ENCODE results near the gene MT1G.
"Not testable (repeated sequence)": the region's sequence is repeated elsewhere in the genome, so short reads cannot be mapped to it uniquely, and the experiment has no call there.

MT1G gene

DNA sequence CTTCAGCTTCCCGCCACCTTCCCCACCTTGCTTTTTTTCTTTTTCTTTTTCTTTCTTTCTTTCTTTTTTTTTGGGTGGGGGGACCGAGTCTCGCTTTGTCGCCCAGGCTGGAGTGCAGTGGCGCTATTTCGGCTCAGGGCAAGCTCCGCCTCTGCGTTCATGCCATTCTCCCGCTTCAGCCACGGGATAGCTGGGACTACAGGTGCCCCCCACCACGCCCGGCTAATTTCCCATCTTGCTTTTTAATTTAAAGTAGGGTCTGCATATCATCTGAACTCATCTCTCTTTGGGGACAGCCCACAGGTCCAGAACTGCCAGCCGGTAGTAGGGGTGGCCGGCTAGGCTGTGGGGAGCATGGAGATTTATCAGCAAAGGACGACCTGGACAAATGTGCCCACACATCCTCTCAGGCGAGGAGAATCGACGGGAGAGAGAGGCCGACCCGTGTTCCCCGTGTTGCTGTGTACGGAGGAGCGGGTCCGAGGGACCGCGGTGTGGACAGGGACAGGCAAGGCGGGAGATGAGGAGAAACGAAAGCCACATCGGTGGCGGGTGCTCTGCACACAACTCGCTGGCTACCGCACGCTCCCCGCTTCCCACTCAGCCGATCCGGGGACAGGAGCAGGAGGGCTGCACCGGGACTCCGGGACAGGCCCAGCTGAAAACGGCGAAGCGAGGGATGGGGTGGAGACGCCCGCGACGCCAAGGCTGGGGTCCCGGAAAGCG lies 33.0 kb downstream of the MT1G start:
- DNase-seq, result no peak

DNA sequence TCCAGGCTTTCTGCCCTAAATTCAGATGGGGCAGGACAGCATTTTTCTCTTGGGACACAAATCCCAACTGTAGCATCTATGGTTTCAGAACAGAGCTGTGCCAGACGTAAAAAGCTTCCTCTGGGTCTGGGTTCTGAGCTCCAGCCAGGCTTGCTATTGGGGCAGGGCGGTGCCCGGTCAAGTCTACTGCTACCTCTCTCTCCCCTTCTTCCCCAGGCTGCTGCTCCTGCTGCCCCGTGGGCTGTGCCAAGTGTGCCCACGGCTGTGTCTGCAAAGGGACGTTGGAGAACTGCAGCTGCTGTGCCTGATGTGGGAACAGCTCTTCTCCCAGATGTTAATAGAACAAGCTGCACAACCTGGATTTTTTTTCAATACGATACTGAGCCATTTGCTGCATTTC lies 34.3 kb downstream of the MT1G start:
- no peak for DNase-seq

DNA sequence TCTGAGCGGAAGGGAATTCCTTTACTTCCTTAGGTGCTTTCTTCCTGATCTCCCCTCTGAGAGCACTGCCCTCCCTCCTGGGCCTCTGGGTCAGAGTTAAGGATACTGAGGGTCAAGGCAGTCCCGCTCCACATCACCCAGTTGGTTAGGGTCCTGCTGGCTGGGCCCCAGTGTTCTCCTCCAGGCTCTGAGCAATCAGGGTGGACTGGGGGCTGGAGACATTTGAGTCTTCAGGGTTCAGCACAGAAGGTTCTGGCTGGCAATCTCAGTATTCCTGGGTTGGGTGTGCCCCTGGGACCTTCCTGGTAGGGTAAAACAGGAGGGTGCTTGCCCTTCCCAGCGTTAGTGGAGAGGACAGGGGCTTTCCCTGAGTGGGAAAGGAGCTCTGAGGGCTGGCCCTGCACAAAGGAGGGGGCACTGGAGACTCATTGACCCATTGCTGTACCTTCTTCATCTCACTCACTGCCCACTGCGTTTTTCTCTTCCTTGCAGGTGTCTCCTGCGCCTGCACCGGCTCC lies 35.0 kb downstream of the MT1G start:
- no peak for DNase-seq

DNA sequence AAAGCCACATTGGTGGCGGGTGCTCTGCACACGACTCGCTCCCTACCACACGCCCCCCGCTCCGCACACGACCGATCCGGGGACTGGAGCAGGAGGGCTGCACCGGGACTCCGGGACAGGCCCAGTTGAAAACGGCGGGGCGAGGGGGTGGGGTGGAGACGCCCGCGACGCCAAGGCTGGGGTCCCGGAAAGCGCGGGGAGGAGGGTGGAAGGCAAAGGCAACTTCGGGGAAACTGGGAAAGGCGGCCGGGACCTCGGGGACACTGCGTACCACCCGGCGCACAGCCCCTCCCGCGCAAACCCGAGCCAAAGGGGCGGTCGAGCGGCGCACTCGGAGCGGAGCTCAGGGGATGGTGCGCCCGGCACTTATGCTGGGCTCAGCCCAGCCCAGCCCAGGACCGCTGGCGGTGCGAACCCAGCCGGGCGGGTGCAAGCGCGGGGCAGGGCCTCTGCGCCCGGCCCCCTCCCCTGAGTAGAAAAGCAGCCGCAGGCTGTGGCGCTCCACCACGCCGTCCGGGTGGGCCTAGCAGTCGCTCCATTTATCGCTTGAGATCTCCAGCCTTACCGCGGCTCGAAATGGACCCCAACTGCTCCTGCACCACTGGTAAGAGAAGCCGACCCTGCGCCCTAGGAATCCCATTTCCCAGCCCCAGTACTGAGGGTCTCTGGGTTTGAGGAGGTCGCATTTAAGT lies 35.6 kb downstream of the MT1G start, which contains the start of gene MT1M:
TSS of gene MT1M (plus strand) at position 504 of the 692 bp plus-strand sequence. CDS start at position 577, 73 bp downstream.
- DNase-seq, result no peak

DNA sequence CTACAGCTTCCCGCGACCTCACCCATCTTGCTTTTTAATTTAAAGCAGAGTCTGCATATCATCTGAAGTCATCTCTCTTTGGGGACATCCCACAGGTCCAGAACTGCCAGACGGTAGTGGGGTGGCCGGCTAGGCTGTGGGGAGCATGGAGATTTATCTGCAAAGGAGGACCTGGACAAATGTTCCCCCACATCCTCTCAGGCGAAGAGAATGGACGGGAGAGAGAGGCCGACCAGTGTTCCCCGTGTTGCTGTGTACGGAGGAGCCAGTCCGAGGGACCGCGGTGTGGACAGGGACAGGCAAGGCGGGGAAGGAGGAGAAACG lies 36.1 kb downstream of the MT1G start:
- no peak for DNase-seq

DNA sequence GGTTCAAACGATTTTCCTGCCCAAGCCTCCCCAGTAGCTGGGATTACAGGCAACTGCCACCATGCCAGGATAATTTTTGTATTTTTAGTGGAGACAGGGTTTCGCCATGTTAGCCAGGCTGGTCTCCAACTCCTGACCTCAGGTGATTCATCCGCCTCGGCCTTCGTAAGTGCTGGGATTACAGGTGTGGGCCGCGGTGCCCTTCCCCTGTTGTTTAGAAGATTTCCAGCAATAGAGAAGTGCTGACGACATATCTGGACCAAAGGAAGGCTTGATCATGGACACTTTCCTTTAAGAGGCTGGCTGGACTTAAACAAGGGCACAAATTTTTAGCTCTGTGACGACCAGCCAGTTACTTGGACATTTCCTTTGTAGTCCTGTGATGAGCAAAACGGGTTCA lies 36.7 kb downstream of the MT1G start:
- DNase-seq, result no peak

DNA sequence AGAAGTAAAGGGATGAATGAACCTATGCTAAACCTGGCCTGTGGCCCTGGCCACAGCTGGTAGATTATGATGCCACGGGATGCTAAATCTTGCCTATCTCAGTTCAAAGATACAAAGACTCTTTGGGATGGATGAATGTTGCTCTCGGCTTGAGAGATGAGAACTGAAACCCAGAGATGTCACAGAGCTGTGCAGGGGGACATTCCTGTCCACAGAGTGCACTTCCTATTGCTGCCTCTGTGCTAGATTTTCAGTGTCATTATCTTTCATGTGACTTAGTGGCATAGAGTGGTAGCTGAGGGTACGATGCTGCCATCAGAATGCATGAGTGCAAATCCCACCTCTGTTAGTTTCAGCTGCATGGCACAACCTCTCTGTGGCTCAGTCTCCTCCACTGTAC lies 37.7 kb downstream of the MT1G start:
- no peak for DNase-seq

DNA sequence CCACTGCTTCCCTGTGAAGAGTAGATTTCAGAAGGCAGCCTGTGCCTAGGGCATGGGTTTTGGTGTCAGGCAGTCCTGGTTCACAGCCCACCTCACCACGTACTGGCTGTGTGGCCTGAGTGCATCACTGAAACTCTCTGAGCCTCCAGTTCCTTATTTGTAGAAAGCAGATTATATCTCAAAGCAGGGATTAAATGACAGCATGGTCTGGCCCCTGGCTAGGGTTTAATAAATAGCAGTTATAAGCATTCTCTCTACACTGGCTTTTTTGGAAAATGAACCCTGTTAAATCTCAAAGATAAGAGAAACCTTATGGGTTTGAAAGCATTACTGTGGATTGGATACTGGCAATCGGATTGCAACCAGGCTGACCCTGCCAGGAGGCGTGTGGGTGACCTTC lies 38.3 kb downstream of the MT1G start:
- DNase-seq, result peak; percentile 17

DNA sequence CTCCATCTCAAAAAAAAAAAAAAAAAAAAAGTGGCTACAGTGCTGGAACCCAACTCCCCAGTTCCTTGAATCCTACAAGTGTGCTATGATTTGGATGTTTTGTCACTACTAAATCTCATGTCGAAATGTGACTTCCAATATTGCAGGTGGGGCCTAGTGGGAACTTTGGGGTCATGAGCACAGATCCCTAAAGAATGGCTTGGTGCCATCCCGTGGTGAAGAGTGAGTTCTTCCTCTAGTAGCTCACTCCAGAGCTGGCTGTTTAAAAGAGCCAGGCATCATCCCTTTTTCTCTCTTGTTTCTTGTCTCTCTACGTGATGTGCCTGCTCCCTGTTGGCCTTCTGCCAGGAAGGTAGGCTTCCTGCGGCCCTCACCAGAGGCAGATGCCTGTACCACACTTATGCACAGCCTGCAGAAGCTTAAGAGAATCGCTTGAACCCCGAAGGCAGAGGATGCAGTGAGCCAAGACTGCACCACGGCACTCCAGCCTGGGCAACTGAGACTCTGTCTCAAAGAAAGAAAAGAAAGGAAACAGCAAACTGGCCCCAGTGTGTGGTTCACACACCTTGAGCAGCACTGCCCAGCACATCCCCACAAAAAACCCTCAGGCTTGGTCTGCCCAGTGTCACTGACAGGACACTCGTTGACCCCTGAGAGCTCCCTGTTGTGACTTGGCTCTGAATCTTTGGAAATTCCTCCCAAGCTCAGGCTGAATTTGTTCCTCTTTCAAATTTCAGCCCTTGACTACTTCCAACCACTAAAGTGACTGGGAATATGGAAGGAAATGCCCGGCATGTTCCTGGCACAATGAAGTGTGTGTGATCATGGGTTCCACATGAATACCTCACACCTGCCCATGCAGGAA lies 39.1 kb downstream of the MT1G start:
- peak; percentile 50 for DNase-seq

DNA sequence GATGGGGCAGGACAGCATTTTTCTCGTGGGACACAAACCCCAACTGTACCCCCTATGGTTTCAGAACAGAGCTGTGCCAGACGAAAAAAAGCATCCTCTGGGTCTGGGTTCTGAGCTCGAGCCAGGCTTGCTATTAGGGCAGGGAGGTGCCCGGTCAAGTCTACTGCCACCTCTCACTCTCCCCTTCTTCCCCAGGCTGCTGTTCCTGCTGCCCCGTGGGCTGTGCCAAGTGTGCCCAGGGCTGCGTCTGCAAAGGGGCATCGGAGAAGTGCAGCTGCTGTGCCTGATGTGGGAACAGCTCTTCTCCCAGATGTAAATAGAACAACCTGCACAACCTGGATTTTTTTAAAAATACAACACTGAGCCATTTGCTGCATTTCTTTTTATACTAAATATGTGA lies 41.2 kb downstream of the MT1G start:
- DNase-seq, result peak; percentile 36

DNA sequence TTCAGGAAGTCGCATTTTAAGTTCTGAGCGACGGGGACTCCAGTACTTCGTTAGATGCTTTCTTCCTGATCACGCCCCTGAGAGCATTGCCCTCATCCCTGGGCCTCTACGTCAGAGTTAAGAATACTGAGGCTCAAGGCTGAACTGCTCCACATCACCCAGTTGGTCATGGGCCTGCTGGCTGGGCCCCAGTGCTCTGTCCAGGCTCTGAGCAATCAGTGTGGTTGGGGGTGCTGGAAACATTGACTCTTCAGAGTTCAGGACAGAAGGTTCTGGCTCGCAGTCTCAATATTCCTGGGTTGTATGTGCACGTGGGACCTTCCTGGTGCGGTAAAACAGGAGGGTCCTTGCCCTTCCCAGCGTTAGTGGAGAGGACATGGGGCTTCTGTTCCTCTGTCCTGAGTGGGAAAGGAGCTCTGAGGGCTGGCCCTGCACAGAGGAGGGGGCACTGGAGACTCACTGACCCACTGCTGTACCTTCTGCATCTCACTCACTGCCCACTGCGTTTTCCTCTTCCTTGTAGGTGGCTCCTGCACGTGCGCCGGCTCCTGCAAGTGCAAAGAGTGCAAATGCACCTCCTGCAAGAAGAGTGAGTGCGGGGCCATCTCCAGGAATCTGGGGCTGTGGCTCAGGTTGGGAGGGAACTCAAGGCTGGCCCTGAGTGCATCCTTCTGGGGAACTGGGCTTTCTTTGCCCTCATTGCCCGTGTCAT lies 41.8 kb downstream of the MT1G start:
- DNase-seq, result peak; percentile 48

DNA sequence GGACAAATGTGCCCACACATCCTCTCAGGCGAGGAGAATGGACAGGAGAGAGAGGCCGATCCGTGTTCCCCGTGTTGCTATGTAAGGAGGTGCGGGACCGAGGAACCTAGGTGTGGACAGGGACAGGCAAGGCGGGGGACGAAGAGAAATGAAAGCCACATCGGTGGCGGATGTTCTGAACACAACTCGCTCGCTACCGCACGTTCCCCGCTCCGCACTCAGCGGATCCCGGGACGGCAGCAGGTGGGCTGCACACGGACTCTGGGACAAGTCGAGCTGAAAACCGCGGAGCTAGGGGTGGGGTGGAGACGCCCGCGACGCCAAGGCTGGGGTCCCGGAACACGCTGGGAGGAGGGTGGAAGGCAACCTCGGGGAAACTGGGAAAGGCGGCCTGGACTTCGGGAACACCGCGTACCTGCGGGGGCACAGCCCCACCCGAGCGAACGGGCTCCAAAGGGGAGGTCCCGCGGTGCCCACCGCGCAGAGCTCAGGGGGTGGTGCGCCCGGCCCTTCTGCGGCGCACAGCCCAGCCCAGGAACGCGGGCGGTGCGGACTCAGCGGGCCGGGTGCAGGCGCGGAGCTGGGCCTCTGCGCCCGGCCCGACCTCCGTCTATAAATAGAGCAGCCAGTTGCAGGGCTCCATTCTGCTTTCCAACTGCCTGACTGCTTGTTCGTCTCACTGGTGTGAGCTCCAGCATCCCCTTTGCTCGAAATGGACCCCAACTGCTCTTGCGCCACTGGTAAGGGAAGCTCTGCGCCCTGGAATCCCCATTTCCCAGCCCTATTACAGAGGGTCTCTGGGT lies 42.5 kb downstream of the MT1G start, which contains the start of gene MT1E:
TSS of gene MT1E (plus strand) at position 642 of the 803 bp plus-strand sequence. CDS start at position 713, 71 bp downstream.
- peak; percentile 85 for DNase-seq

DNA sequence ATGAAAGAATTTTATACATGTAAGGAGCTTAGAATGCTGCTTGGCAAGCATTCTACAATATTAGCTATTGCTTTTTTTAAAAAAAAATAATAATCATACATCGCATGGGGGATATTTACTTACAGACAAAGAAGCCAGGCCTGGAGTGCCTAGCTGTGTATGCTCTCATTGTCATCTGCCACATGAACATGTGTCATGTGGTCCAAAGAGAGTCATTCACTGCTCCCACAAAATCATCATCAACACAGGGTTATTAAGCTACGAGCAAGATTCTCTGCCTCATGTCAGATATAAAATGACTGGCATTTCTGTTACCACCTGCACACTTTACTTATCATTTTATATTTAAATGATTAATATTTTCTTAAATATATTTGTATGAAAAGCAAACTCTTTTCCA lies 44.2 kb downstream of the MT1G start:
- DNase-seq, result no peak

DNA sequence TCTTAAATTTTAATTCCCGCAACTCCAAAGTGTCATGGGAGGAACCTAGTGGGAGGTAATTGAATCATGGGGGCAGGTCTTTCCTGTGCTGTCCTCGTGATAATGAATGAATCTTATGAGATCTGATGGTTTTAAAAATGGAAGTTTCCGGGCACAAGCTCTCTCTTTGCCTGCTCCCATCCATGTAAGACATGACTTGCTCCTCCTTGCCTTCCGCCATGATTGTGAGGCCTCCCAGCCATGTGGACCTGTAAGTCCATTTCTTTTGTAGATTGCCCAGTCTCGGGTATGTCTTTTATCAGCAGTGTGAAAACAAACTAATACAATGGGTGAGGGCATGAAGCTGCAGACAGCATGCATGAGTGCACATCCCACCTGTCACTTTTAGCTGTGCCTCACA lies 44.7 kb downstream of the MT1G start:
- DNase-seq, result not testable (repeated sequence)

DNA sequence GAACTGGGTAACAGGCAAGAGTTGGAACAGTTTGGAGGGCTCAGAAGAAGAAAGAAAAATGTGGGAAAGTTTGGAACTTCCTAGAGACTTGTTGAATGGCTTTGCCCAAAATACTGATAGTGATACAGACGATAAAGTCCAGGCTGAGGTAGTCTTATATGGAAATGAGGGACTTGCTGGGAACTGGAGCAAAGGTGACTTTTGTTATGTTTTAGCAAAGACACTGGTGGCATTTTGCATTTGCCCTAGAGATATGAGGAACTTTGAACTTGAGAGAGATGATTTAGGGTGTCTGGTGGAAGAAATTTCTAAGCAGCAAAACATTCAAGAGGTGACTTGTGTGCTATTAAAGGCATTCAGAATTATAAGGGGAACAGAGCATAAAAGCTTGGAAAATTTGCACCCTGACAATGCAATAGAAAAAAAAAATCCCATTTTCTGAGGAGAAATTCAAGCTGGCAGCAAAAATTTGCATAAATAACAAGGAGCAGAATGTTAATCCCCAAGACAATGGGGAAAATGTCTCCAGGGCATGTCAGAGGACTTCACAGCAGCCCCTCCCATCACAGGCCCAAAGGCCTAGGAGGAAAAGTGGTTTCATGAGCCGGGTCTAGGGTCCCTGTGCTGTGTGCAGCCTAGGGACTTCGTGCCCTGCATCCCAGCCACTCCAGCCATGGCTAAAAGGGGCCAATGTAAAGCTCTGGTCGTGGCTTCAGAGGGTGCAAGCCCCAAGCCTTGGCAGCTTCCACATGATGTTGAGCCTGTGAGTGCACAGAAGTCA lies 46.0 kb downstream of the MT1G start:
- DNase-seq, result not testable (repeated sequence)

DNA sequence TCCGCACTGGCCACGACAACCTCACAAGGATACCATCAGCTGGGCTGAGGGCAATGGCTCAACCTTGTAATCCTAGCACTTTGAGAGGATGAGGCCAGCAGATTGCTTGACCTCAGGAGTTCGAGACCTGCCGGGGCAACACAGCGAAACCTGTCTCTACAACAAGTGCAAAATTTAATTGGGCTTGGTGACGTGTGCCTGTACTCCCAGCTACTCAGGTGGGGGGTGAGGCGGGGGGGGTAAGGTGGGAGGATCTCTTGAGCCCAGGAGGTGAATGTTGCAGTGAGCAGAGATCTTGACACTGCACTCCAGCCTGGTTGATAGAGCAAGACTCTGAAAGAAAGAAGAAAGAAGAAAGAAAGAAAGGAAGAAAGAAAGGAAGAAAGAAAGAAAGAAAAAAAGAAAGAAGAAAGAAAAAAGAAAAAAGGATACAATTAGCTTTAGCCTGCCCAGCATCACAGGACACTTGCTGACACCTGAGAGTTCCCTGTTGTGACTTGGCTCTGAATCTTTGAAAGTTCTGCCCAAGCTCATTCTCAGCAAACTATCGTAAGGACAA lies 47.4 kb downstream of the MT1G start:
- DNase-seq, result no peak

DNA sequence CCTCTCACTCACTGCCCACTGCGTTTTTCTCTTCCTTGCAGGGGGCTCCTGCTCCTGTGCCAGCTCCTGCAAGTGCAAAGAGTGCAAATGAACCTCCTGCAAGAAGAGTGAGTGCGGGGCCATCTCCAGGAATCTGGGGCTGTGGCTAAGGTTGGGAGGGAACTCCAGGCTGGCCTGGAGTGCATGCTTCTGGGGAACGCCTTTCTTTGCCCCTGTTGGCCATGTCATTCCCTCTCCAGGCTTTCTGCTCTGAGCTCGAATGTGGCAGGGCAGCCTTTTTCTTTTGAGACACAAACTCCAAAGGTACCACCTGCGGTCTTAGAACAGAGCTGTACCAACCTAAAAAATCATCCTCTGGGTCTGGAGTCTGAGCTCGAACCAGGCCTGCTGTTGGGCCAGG lies 49.7 kb downstream of the MT1G start:
- no peak for DNase-seq

DNA sequence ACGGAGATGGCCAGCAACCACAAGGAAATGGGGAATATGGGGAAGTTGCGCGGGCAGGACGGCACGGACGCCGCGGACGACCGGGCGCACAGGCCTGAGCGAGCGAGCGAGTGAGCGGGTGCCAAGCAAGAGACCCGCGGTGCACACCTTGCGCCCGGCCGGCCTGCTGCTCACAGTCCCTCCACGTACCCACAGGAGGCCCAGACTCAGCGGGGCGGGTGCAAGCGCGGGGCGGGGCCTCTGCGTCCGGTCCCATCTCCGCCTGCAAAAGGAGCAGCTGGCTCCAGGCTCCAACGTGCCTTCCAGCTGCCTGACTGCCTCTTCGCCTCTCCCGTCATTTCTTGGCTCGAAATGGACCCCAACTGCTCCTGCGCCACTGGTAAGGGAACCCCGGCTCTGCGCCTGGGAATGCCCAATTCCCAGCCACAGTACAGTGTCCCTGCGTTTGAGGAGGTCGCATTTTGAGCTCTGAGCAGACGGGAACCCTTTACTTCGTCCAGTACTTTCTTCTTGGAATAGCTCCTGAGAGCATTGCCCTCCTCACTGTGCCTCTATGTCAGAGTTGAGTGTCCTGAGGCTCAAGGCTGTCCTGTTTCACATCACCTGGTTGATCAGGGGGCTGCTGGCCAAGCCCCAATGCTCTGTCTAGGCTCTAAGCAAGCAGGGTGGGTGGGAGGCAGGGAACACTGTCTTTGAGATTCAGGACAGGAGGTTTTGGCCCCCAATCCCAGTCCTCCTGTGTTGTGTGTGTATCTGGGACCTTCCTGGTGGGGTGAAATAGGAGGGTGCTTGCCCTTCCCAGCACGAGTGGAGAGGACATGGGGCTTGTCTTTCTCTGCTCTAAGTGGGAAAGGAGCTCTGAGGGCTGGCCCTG lies 50.4 kb downstream of the MT1G start:
- DNase-seq, result peak; percentile 85
